A549 (cell line): ENCODE data around the gene PCBP3. TPM values are rescaled to one million over a fixed set of nuclear protein-coding genes. Genes with fewer than 3 reads are reported as not detected.

Source experiments
- ATAC-seq, 2 experiments: fragments of 200-7000 bp in 1 of 2; fragments of >200 bp in 1 of 2; cut with Nextera tagmentation in 1 of 2; cut with Tn5 transposase in 1 of 2; 3 replicates each; pipeline versions ENCODE4 v1.8.0 to v1.9.1; 2018 to 2020; ENCODE audit warnings: mild to moderate bottlenecking in 1 of 2, moderate library complexity in 1 of 2
- CTCF ChIA-PET: fragments of 300-600 bp; sonication (Branson Sonifier 250); formaldehyde crosslinking; extraction: SDS; loops from one replicate; lab custom pipeline; 2021; ENCODE audit warnings: antibody characterized with exemption, inconsistent platforms; lab: Yijun Ruan, JAX
- POLR2A ChIA-PET: fragments of 350-600 bp; formaldehyde crosslinking; extraction: SDS; loops from one replicate; lab custom pipeline; 2021; ENCODE audit warnings: antibody characterized with exemption, inconsistent platforms; lab: Yijun Ruan, JAX
- DNase-seq, 2 experiments: peaks; one replicate each; pipeline versions ENCODE4 v3.0.0 to v3.0.0-alpha.2; 2011 to 2016; ENCODE audit warnings: low read depth in 1 of 2, low spot score in 1 of 2
- FAIRE-seq: peaks from 2 replicates; lab custom pipeline; 2011; peaks lifted over from hg19 to GRCh38; lab: Jason Lieb, UNC
- H3K27ac ChIP-seq, 2 experiments: fragments of >200 bp; sonication (Bioruptor Twin); formaldehyde crosslinking; 3 replicates each; pipeline ENCODE4 v1.5.1; 2016 to 2017
- H3K4me1 ChIP-seq: fragments of >200 bp; sonication (Bioruptor Twin); formaldehyde crosslinking; 3 replicates; pipeline ENCODE4 v1.6.1; 2016
- H3K4me2 ChIP-seq: fragments of >200 bp; sonication (Bioruptor Twin); formaldehyde crosslinking; 3 replicates; pipeline ENCODE4 v1.6.1; 2016
- H3K4me3 ChIP-seq: fragments of >200 bp; sonication (Bioruptor Twin); formaldehyde crosslinking; 3 replicates; pipeline ENCODE4 v1.5.1; 2016
- H3K9me3 ChIP-seq: fragments of >200 bp; sonication (Bioruptor Twin); formaldehyde crosslinking; 3 replicates; pipeline ENCODE4 v1.6.1; 2016
- BHLHE40 ChIP-seq: IDR thresholded peaks from 2 replicates; pipeline ENCODE4 v1.6.1; 2012; ENCODE audit warnings: low read depth, low read length, inconsistent platforms
- CHD2 ChIP-seq: fragments of 150-350 bp; IDR thresholded peaks from 2 replicates; pipeline ENCODE4 v1.6.1; 2014; ENCODE audit warnings: low read length; ENCODE audit not compliant: partially characterized antibody
- CTCF ChIP-seq: fragments of >200 bp; sonication (Bioruptor Twin); formaldehyde crosslinking; IDR thresholded peaks from 3 replicates; pipeline ENCODE4 v1.5.1; 2016
- EHF ChIP-seq: fragments of 250-450 bp; sonication (Bioruptor Pico); IDR thresholded peaks from 2 replicates; pipeline ENCODE4 v1.5.0; 2020; ENCODE audit warnings: mild to moderate bottlenecking
- EHMT2 ChIP-seq: fragments of 200-600 bp; sonication (generic); IDR thresholded peaks from 2 replicates; pipeline ENCODE4 v1.6.1; 2016; ENCODE audit warnings: antibody characterized with exemption, low read depth, mild to moderate bottlenecking, moderate library complexity
- FOSL2 ChIP-seq, 2 experiments: fragments of 450-650 bp in 1 of 2; fragments of >200 bp in 1 of 2; sonication (Bioruptor Twin) in 1 of 2; formaldehyde crosslinking; IDR thresholded peaks; 2 replicates each; pipeline versions ENCODE4 v1.5.0 to v1.6.1; 2016 to 2020; ENCODE audit warnings: mild to moderate bottlenecking in 1 of 2, moderate library complexity in 1 of 2
- HES2 ChIP-seq: fragments of >200 bp; sonication (Bioruptor Twin); formaldehyde crosslinking; IDR thresholded peaks from 2 replicates; pipeline ENCODE4 v1.6.1; 2016
- HOXA7 ChIP-seq: fragments of 250-450 bp; sonication (Bioruptor Pico); IDR thresholded peaks from 2 replicates; pipeline ENCODE4 v1.5.0; 2020; ENCODE audit warnings: mild to moderate bottlenecking, moderate library complexity
- HOXB13 ChIP-seq: fragments of 250-450 bp; sonication (Bioruptor Pico); IDR thresholded peaks from 2 replicates; pipeline ENCODE4 v1.5.0; 2020; ENCODE audit warnings: low read depth, mild to moderate bottlenecking, moderate library complexity
- HOXB5 ChIP-seq: fragments of 250-450 bp; sonication (Bioruptor Pico); IDR thresholded peaks from 2 replicates; pipeline ENCODE4 v1.5.0; 2020; ENCODE audit warnings: mild to moderate bottlenecking, moderate library complexity
- JUN ChIP-seq, 2 experiments: fragments of >200 bp; sonication (Bioruptor Twin); formaldehyde crosslinking; IDR thresholded peaks; 2 replicates in 1 of 2; 3 replicates in 1 of 2; pipeline ENCODE4 v1.6.1; 2016 to 2017
- KDM5A ChIP-seq: fragments of 200-600 bp; sonication (generic); IDR thresholded peaks from 2 replicates; pipeline ENCODE4 v1.6.1; 2016; ENCODE audit warnings: antibody characterized with exemption, mild to moderate bottlenecking
- MAX ChIP-seq: IDR thresholded peaks from 2 replicates; pipeline ENCODE4 v1.6.1; 2012
- MYC ChIP-seq: IDR thresholded peaks from 2 replicates; pipeline ENCODE4 v1.6.1; 2012; ENCODE audit warnings: mild to moderate bottlenecking, inconsistent platforms, low read length, improper control_type of control experiment, borderline replicate concordance
- NPAS2 ChIP-seq: fragments of 250-450 bp; sonication (Bioruptor Pico); IDR thresholded peaks from 2 replicates; pipeline ENCODE4 v1.8.0; 2022; ENCODE audit warnings: mild to moderate bottlenecking, moderate library complexity, borderline replicate concordance
- POLR2A ChIP-seq: IDR thresholded peaks from 2 replicates; pipeline ENCODE4 v1.6.1; 2012; ENCODE audit warnings: mild to moderate bottlenecking, low read length
- POLR2AphosphoS2 ChIP-seq: conservative IDR thresholded peaks from 2 replicates; pipeline ENCODE4 v1.6.1; 2012; ENCODE audit warnings: low read length, improper control_type of control experiment, inconsistent platforms
- RAD21 ChIP-seq, 2 experiments: fragments of >200 bp in 1 of 2; sonication (Bioruptor Twin) in 1 of 2; formaldehyde crosslinking in 1 of 2; IDR thresholded peaks in 1 of 2; conservative IDR thresholded peaks in 1 of 2; 2 replicates in 1 of 2; 3 replicates in 1 of 2; pipeline ENCODE4 v1.6.1; 2012 to 2018; ENCODE audit warnings: inconsistent platforms in 1 of 2
- RCOR1 ChIP-seq: fragments of 150-350 bp; IDR thresholded peaks from 2 replicates; pipeline ENCODE4 v1.6.1; 2014; ENCODE audit warnings: antibody characterized with exemption, low read length, low read depth
- REST ChIP-seq: fragments of 200-600 bp; sonication (generic); IDR thresholded peaks from 2 replicates; pipeline ENCODE4 v1.6.1; 2016; ENCODE audit warnings: antibody characterized with exemption, mild to moderate bottlenecking, moderate library complexity
- RNF2 ChIP-seq: fragments of 200-600 bp; sonication (generic); IDR thresholded peaks from 2 replicates; pipeline ENCODE4 v1.6.1; 2016; ENCODE audit warnings: low read depth, mild to moderate bottlenecking, antibody characterized with exemption, moderate library complexity, borderline replicate concordance
- SREBF2 ChIP-seq: fragments of 450-650 bp; IDR thresholded peaks from 2 replicates; pipeline ENCODE4 v1.6.1; 2014; ENCODE audit warnings: mild to moderate bottlenecking, moderate library complexity
- TP53 ChIP-seq: fragments of 250-450 bp; sonication (Bioruptor Pico); IDR thresholded peaks from 2 replicates; pipeline ENCODE4 v1.5.0; 2021; ENCODE audit warnings: mild to moderate bottlenecking, moderate library complexity
- ZNF302 ChIP-seq: fragments of 250-450 bp; sonication (Bioruptor Pico); IDR thresholded peaks from 2 replicates; pipeline ENCODE4 v1.9.0; 2021; ENCODE audit warnings: inconsistent platforms, mild to moderate bottlenecking, moderate library complexity
- WGBS: methylation state at CpG from one replicate; pipeline ENCODE4 v1.1.6; 2017; ENCODE audit errors: missing lambda C conversion rate; 5-methylcytosine and 5-hydroxymethylcytosine counted together
- polyA plus RNA-seq, 4 experiments: library from polyadenylated mRNA; depleted of rRNA in 3 of 4; stranded (reverse); fragments of >200 nt; fragmentation: RNase III in 1 of 4; extraction: RNeasy Plus Mini Kit Qiagen cat#74134 plus additional on column Dnase treatment in 1 of 4; gene quantifications; 2 replicates in 3 of 4; 3 replicates in 1 of 4; pipeline ENCODE4 v1.2.3, GENCODE V29; 2011 to 2017
- TF ChIP-seq, protein P1 (sequence below): fragments of 150-350 bp; IDR thresholded peaks from 2 replicates; pipeline ENCODE4 v1.6.1; 2014; ENCODE audit warnings: low read depth, mild to moderate bottlenecking, low read length

Gene PCBP3
- polyA plus RNA-seq, 2 of the 4 experiments (the other 2 are of a cell fraction): 0.30 to 0.34 TPM

DNA sequence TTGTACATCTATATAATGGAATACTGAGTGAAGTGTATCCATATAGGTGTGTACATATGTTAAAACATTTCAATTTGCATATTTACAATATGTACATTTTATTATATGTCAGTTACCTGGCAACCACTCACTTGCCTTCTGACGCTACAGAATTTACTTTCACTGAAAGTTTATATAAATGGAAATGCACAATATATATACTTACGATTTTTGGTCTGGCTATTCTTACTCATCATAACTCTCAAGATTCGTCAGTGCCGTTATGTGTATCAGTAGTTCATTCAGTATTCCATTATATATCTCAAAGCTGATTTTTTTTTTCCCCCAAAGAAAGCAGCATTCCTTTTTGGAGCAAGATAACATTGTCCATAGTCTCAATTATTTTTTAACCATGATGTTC lies 138.2 kb downstream of the PCBP3 start:
- ATAC-seq (no peak), DNase-seq (no peak), FAIRE-seq (no peak)
- WGBS: 28% methylated on average over 4 of the region's 4 CpGs
- H3K27ac ChIP-seq: no peak overlapping the region
- CTCF ChIA-PET: no interaction called here
- no peak overlapping the region for H3K4me2 ChIP-seq
- H3K9me3 ChIP-seq: 0 out of 3 replicates have a peak, but pooled peaks cover 5% of the 10 kb centered on the region
- no peak overlapping the region for H3K4me3 ChIP-seq
- no peak for TF ChIP-seq CTCF
- TF ChIP-seq, protein P1, sequence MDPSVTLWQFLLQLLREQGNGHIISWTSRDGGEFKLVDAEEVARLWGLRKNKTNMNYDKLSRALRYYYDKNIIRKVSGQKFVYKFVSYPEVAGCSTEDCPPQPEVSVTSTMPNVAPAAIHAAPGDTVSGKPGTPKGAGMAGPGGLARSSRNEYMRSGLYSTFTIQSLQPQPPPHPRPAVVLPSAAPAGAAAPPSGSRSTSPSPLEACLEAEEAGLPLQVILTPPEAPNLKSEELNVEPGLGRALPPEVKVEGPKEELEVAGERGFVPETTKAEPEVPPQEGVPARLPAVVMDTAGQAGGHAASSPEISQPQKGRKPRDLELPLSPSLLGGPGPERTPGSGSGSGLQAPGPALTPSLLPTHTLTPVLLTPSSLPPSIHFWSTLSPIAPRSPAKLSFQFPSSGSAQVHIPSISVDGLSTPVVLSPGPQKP: no peak
- TF ChIP-seq BHLHE40: no peak
- no peak for TF ChIP-seq TP53 (CRISPR knock-in tag)
- TF ChIP-seq NPAS2 (CRISPR knock-in tag): no peak
- no peak for TF ChIP-seq KDM5A
- TF ChIP-seq RCOR1: no peak
- TF ChIP-seq RAD21 (conservative IDR thresholded peaks at IDR 0.05 in 1 of 2, IDR thresholded peaks at IDR 0.05 in 1 of 2): no peak
- TF ChIP-seq POLR2A: no peak
- TF ChIP-seq HOXB13 (CRISPR knock-in tag): no peak
- no peak for TF ChIP-seq HES2
- TF ChIP-seq CHD2: no peak
- no peak for TF ChIP-seq RNF2
- no peak for TF ChIP-seq REST
- no peak for TF ChIP-seq EHF (CRISPR knock-in tag)
- no peak for TF ChIP-seq SREBF2
- POLR2A ChIA-PET: no interaction called here
- H3K4me1 ChIP-seq: no peaks in the 10 kb centered on the region

DNA sequence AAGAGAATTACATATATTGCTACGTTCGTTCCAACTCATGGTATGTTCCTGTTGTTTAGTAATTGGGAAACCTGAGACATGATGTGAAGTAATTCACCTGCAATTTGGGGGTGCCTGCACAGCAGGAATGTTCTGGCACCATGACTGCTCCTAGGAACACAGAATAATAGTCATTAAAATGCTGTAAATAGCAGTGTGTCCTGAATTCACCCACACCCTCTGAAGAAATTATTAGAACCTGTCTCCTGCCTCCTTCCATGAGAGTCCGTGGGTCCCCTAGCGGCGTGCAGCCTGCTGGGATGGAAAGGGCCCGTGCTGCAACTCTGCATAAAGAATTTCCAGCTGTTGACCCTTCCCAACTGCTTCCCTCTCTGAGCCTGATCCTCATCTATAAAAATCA lies 143.1 kb downstream of the PCBP3 start:
- ATAC-seq (no peak), FAIRE-seq (no peak)
- CTCF ChIA-PET: interaction anchor here (0.9 kb wide), 1 partner anchor 49 kb away, joined by 3 read pairs; no protein-coding TSS in a partner anchor
- no peaks in the 10 kb centered on the region for H3K9me3 ChIP-seq
- TF ChIP-seq MYC (no peak), POLR2AphosphoS2 (no peak), TP53 (CRISPR knock-in tag) (no peak), ZNF302 (no peak), REST (no peak), CHD2 (no peak), HOXB5 (CRISPR knock-in tag) (no peak), FOSL2 (IDR thresholded peaks at IDR 0.05) (no peak), FOSL2 (CRISPR knock-in tag; IDR thresholded peaks at IDR 0.05) (no peak), EHMT2 (no peak), JUN (IDR thresholded peaks at IDR 0.05) (no peak), MAX (no peak), HOXA7 (CRISPR knock-in tag) (no peak)
- TF ChIP-seq, all 56 proteins: peak for 0
- no peak overlapping the region for H3K4me3 ChIP-seq
- no peak overlapping the region for H3K27ac ChIP-seq
- WGBS: 51% methylated on average over 6 of the region's 6 CpGs
- no peak for DNase-seq
- no peak overlapping the region for H3K4me2 ChIP-seq
- no peaks in the 10 kb centered on the region for H3K4me1 ChIP-seq
- POLR2A ChIA-PET: no interaction called here
